HepG2 (cell line): ENCODE results near the gene TMEM219. TPM values are rescaled to one million over a fixed set of nuclear protein-coding genes. Genes with fewer than 3 reads are reported as not detected.

Experiments used
- CBFB ChIP-seq: sonication (generic); formaldehyde crosslinking; IDR thresholded peaks from 2 replicates; pipeline ENCODE4 v1.4.0; 2020; ENCODE audit warnings: missing genetic modification reagents
- CBX1 ChIP-seq: IDR thresholded peaks from one replicate; pipeline ENCODE4 v1.6.1; 2016; ENCODE audit warnings: antibody characterized with exemption, low read depth
- CHD4 ChIP-seq: fragments of 200-600 bp; sonication (generic); IDR thresholded peaks from 2 replicates; pipeline ENCODE4 v1.7.0; 2017; ENCODE audit warnings: mild to moderate bottlenecking, low read length, borderline replicate concordance
- ELF1 ChIP-seq: sonication (generic); formaldehyde crosslinking; IDR thresholded peaks from 2 replicates; pipeline ENCODE4 v1.4.0; 2020; ENCODE audit warnings: missing genetic modification reagents
- HDAC2 ChIP-seq: sonication (generic); formaldehyde crosslinking; IDR thresholded peaks from 2 replicates; pipeline ENCODE4 v1.4.0; 2020; ENCODE audit warnings: missing genetic modification reagents
- KLF11 ChIP-seq: IDR thresholded peaks from 2 replicates; pipeline ENCODE4 v1.6.1; 2016; ENCODE audit warnings: missing compliant biosample characterization
- MAF1 ChIP-seq: sonication (generic); formaldehyde crosslinking; IDR thresholded peaks from 2 replicates; pipeline ENCODE4 v1.5.0; 2020; ENCODE audit warnings: missing genetic modification reagents, borderline replicate concordance
- MXI1 ChIP-seq: IDR thresholded peaks from 3 replicates; pipeline ENCODE4 v1.6.1; 2012; ENCODE audit warnings: low read depth, low read length, inconsistent platforms, borderline replicate concordance
- NRL ChIP-seq: sonication (generic); formaldehyde crosslinking; IDR thresholded peaks from 2 replicates; pipeline ENCODE4 v1.5.0; 2020; ENCODE audit warnings: missing genetic modification reagents, mild to moderate bottlenecking, moderate library complexity, borderline replicate concordance
- PAF1 ChIP-seq: IDR thresholded peaks from 2 replicates; pipeline ENCODE4 v1.6.1; 2016; ENCODE audit warnings: missing genetic modification reagents, missing compliant biosample characterization
- PRDM10 ChIP-seq: sonication (generic); formaldehyde crosslinking; IDR thresholded peaks from 2 replicates; pipeline ENCODE4 v1.4.0; 2020; ENCODE audit warnings: low read depth, missing genetic modification reagents
- RBM39 ChIP-seq: fragments of 200-400 bp; formaldehyde crosslinking; IDR thresholded peaks from one replicate; pipeline ENCODE4 v1.6.1; 2018; ENCODE audit warnings: antibody characterized with exemption, mild to moderate bottlenecking, low read depth, low read length; ENCODE audit not compliant: poor library complexity, severe bottlenecking
- ZBTB42 ChIP-seq: sonication (generic); formaldehyde crosslinking; IDR thresholded peaks from 2 replicates; pipeline ENCODE4 v1.5.0; 2020; ENCODE audit warnings: mild to moderate bottlenecking, missing genetic modification reagents
- ZFP82 ChIP-seq: sonication (generic); formaldehyde crosslinking; IDR thresholded peaks from 2 replicates; pipeline ENCODE4 v1.5.1; 2020; ENCODE audit warnings: mild to moderate bottlenecking, missing genetic modification reagents, borderline replicate concordance
- ZNF607 ChIP-seq: sonication (generic); formaldehyde crosslinking; IDR thresholded peaks from 2 replicates; pipeline ENCODE4 v1.5.1; 2020; ENCODE audit warnings: missing genetic modification reagents, mild to moderate bottlenecking, borderline replicate concordance
- ZNF639 ChIP-seq: conservative IDR thresholded peaks from 2 replicates; pipeline ENCODE4 v1.6.1; 2018; ENCODE audit warnings: missing genetic modification reagents
- ZNF7 ChIP-seq: IDR thresholded peaks from 2 replicates; pipeline ENCODE4 v1.6.1; 2016; ENCODE audit warnings: missing biosample characterization, missing genetic modification reagents
- ZNF710 ChIP-seq: sonication (generic); formaldehyde crosslinking; IDR thresholded peaks from 2 replicates; pipeline ENCODE4 v1.5.0; 2020; ENCODE audit warnings: mild to moderate bottlenecking, missing genetic modification reagents, borderline replicate concordance
- ZNF740 ChIP-seq: sonication (generic); formaldehyde crosslinking; IDR thresholded peaks from 2 replicates; pipeline ENCODE4 v1.4.0; 2020; ENCODE audit warnings: missing genetic modification reagents
- ZNF747 ChIP-seq: sonication (generic); formaldehyde crosslinking; IDR thresholded peaks from 2 replicates; pipeline ENCODE4 v1.8.1; 2023; ENCODE audit warnings: missing genetic modification reagents, mild to moderate bottlenecking, borderline replicate concordance
- ZNF75D ChIP-seq: sonication (generic); formaldehyde crosslinking; IDR thresholded peaks from 2 replicates; pipeline ENCODE4 v1.8.1; 2023; ENCODE audit warnings: missing genetic modification reagents, mild to moderate bottlenecking, borderline replicate concordance
- ZNF776 ChIP-seq: sonication (generic); formaldehyde crosslinking; IDR thresholded peaks from 2 replicates; pipeline ENCODE4 v1.4.0; 2020; ENCODE audit warnings: mild to moderate bottlenecking, missing genetic modification reagents
- ZNF891 ChIP-seq: sonication (generic); formaldehyde crosslinking; IDR thresholded peaks from 2 replicates; pipeline ENCODE4 v1.5.0; 2020; ENCODE audit warnings: mild to moderate bottlenecking, missing genetic modification reagents
- polyA plus RNA-seq, 8 experiments: library from polyadenylated mRNA; depleted of rRNA in 3 of 8; stranded (reverse) in 7 of 8; unstranded in 1 of 8; fragments of >200 nt; fragmentation: Illumina TruSeq in 4 of 8; extraction: Trizol in 4 of 8; gene quantifications; 2 replicates each; pipeline versions ENCODE4 v1.2.1 to v1.2.3, GENCODE V29; 2011 to 2016; ENCODE audit warnings: low read depth in 4 of 8, missing spikeins in 1 of 8, mixed read lengths in 1 of 8; ENCODE audit not compliant: insufficient read depth in 1 of 8
- total RNA-seq, 5 experiments: library from RNA; depleted of rRNA; stranded (reverse); fragments of >200 nt; fragmentation: Illumina TruSeq; extraction: Trizol; gene quantifications; 2 replicates each; pipeline ENCODE4 v1.2.3, GENCODE V29; 2016; ENCODE audit warnings: low read depth in 1 of 5

The TMEM219 gene
- total and polyA plus RNA-seq, 2 of the 13 experiments (the other 11 are each of a cell fraction or from before 2014, with no cell fraction given): 105 to 115 TPM

GRCh38 chr16:29995324-29995910 lies 33.5 kb downstream of the TMEM219 start, which contains the start of gene HIRIP3 (continued):
- TF ChIP-seq ZNF607 (CRISPR knock-in tag): no peak
- no peak for TF ChIP-seq ZNF7 (CRISPR knock-in tag)
- peak; percentile 35; the same call in 1 of the 2 replicates for TF ChIP-seq ZNF740 (CRISPR knock-in tag)
- no peak for TF ChIP-seq PRDM10 (CRISPR knock-in tag)
- TF ChIP-seq ZNF891 (CRISPR knock-in tag): peak; percentile 53; the same call in 1 of the 2 replicates
- TF ChIP-seq MXI1: peak; percentile 82; the same call in 2 of the 3 replicates
- no peak; the same call in 1 of the 2 replicates for TF ChIP-seq ZNF776
- TF ChIP-seq HDAC2 (CRISPR knock-in tag): no peak
- 0 out of 2 replicates have a peak, but pooled peaks have one; percentile 9 for TF ChIP-seq ZBTB42 (CRISPR knock-in tag)
- no peak for TF ChIP-seq ZFP82 (CRISPR knock-in tag)
- TF ChIP-seq ELF1 (CRISPR knock-in tag): no peak
- TF ChIP-seq MAF1: no peak
- 0 out of 2 replicates have a peak, but pooled peaks have one; percentile 3 for TF ChIP-seq ZNF639
- no peak for TF ChIP-seq CHD4
- TF ChIP-seq PAF1 (CRISPR knock-in tag): no peak
- TF ChIP-seq RBM39: peak; percentile 49
- no peak for TF ChIP-seq CBX1
- no peak for TF ChIP-seq ZNF710 (CRISPR knock-in tag)
- no peak; the same call in 1 of the 2 replicates for TF ChIP-seq NRL (CRISPR knock-in tag)
- TF ChIP-seq ZNF75D (CRISPR knock-in tag): peak; percentile 81; the same call in 1 of the 2 replicates
- TF ChIP-seq KLF11: no peak; the same call in 1 of the 2 replicates
- peak; percentile 74 for TF ChIP-seq ZNF747 (CRISPR knock-in tag)
- no peak for TF ChIP-seq CBFB (CRISPR knock-in tag)
